ENCODE results near the gene NRCAM.

The NRCAM gene

GRCh38 chr7:108222236-108222892 lies 233.9 kb downstream of the NRCAM start:
- DNase-seq (ENCODE audit: low read depth, low spot score) = no peak
- no peak overlapping the region for H3K4me3 ChIP-seq (ENCODE audit: low read depth, low read length)
- no peak for TF ChIP-seq CTCF (IDR thresholded peaks at IDR 0.05; ENCODE audit: low read depth, low read length)
- in situ Hi-C loops (cut with HindIII; ENCODE audit: low sequenced_read_pairs) = no loop called here

GRCh38 chr7:108211382-108212201 lies 244.6 kb downstream of the NRCAM start:
- DNase-seq (ENCODE audit: low read depth, low spot score) = peak; percentile 48
- in situ Hi-C loops (cut with HindIII; ENCODE audit: low sequenced_read_pairs) = no loop called here
- no peak overlapping the region for H3K4me3 ChIP-seq (ENCODE audit: low read depth, low read length)
- no peak for TF ChIP-seq CTCF (IDR thresholded peaks at IDR 0.05; ENCODE audit: low read depth, low read length)

- no peak for DNase-seq (ENCODE audit: low read depth, low spot score)
- in situ Hi-C loops (cut with HindIII; ENCODE audit: low sequenced_read_pairs) = no loop called here
- no peak overlapping the region for H3K4me3 ChIP-seq (ENCODE audit: low read depth, low read length)
- no peak for TF ChIP-seq CTCF (IDR thresholded peaks at IDR 0.05; ENCODE audit: low read depth, low read length)
Measured at GRCh38 chr7:108210796-108211195, 245.4 kb downstream of the NRCAM start.

GRCh38 chr7:108205311-108205710 lies 250.9 kb downstream of the NRCAM start:
- DNase-seq (ENCODE audit: low read depth, low spot score) = no peak
- no peak overlapping the region for H3K4me3 ChIP-seq (ENCODE audit: low read depth, low read length)
- no peak for TF ChIP-seq CTCF (IDR thresholded peaks at IDR 0.05; ENCODE audit: low read depth, low read length)
- in situ Hi-C loops (cut with HindIII; ENCODE audit: low sequenced_read_pairs) = no loop called here

- no peak for DNase-seq (ENCODE audit: low read depth, low spot score)
- TF ChIP-seq CTCF (IDR thresholded peaks at IDR 0.05; ENCODE audit: low read depth, low read length) = no peak
- H3K4me3 ChIP-seq (ENCODE audit: low read depth, low read length) = no peak overlapping the region
- in situ Hi-C loops (cut with HindIII; ENCODE audit: low sequenced_read_pairs) = no loop called here
Measured at GRCh38 chr7:108204281-108204796, 251.9 kb downstream of the NRCAM start.

GRCh38 chr7:108203537-108203936 lies 252.7 kb downstream of the NRCAM start:
- TF ChIP-seq CTCF (IDR thresholded peaks at IDR 0.05; ENCODE audit: low read depth, low read length) = no peak
- H3K4me3 ChIP-seq (ENCODE audit: low read depth, low read length) = no peak overlapping the region
- in situ Hi-C loops (cut with HindIII; ENCODE audit: low sequenced_read_pairs) = no loop called here
- no peak for DNase-seq (ENCODE audit: low read depth, low spot score)
